Erythroblast (primary cell): ENCODE measurements around the gene CSAG1.
"Not testable (repeated sequence)": the region's sequence is repeated elsewhere in the genome, so short reads cannot be mapped to it uniquely, and the experiment has no call there.

Experiments
- GATA1 ChIP-seq: IDR thresholded peaks from 2 replicates; pipeline ENCODE4 v1.6.1; 2011; ENCODE audit warnings: low read depth, mild to moderate bottlenecking, control low read depth, low read length, moderate library complexity
- POLR2A ChIP-seq: IDR thresholded peaks from 2 replicates; pipeline ENCODE4 v1.6.1; 2011; ENCODE audit warnings: mild to moderate bottlenecking, low read length

- TF ChIP-seq POLR2A, GATA1: not testable (repeated sequence)
These were observed 3.0 kb upstream of the CSAG1 start for GRCh38 chrX:152736528-152736927.
